Neutrophil (primary cell): Measurements from ENCODE around the gene NHS.

Experiments
- H3K27ac ChIP-seq: fragments of 200-600 bp; sonication (generic); 2 replicates; pipeline ENCODE4 v1.5.1; 2016; ENCODE audit warnings: mild to moderate bottlenecking, moderate library complexity
- H3K27me3 ChIP-seq: fragments of 200-600 bp; sonication (generic); 2 replicates; pipeline ENCODE4 v1.6.0; 2016; ENCODE audit warnings: mild to moderate bottlenecking
- H3K36me3 ChIP-seq: fragments of 200-600 bp; sonication (generic); 2 replicates; pipeline ENCODE4 v1.5.1; 2017
- H3K4me1 ChIP-seq, 2 experiments: fragments of 200-600 bp in 1 of 2; sonication (generic) in 1 of 2; 1 replicate in 1 of 2; 2 replicates in 1 of 2; pipeline versions ENCODE4 v1.5.1 to v1.6.1; 2013 to 2016; ENCODE audit warnings: low read depth in 1 of 2, low read length in 1 of 2, mild to moderate bottlenecking in 1 of 2, moderate library complexity in 1 of 2; ENCODE audit not compliant: control insufficient read depth in 1 of 2, insufficient read depth in 1 of 2
- H3K4me3 ChIP-seq, 2 experiments: fragments of 200-600 bp in 1 of 2; sonication (generic) in 1 of 2; 1 replicate in 1 of 2; 2 replicates in 1 of 2; pipeline ENCODE4 v1.5.1; 2013 to 2016; ENCODE audit warnings: low read depth in 1 of 2, low read length in 1 of 2, mild to moderate bottlenecking in 1 of 2, moderate library complexity in 1 of 2
- H3K9me3 ChIP-seq: fragments of 200-600 bp; sonication (generic); 2 replicates; pipeline ENCODE4 v1.5.1; 2016
- TF ChIP-seq, protein P1 (sequence below): fragments of 200-600 bp; sonication (generic); IDR thresholded peaks from 2 replicates; pipeline ENCODE4 v1.5.1; 2016; ENCODE audit warnings: antibody characterized with exemption

NHS gene

DNA sequence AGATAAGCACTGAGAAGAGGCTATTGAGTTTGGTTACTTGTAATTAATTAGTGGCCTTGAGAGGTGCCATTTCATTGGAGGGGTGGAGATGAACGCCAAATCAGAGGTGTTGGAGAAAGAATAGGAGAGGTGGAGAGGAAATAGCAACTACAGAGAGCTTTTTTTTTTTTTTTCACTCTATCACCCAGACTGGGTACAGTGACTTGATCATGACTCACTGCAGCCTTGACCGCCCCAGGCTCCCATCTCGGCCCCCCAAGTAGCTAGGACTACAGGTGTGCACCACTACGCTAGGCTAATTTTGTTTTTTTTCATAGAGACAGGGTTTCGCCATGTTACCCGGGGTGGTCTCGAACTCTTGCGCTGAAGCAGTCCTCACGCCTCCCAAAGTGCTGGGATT, 5.2 kb downstream of the NHS start:
- Histone ChIP-seq H3K27ac (no peak overlapping the region), H3K27me3 (peaks cover 48% of the 10 kb centered on the region), H3K4me1 (no peaks in the 10 kb centered on the region), H3K36me3 (no peaks in the 10 kb centered on the region), H3K9me3 (no peaks in the 10 kb centered on the region), H3K4me3 (no peak overlapping the region)
- TF ChIP-seq, protein P1, sequence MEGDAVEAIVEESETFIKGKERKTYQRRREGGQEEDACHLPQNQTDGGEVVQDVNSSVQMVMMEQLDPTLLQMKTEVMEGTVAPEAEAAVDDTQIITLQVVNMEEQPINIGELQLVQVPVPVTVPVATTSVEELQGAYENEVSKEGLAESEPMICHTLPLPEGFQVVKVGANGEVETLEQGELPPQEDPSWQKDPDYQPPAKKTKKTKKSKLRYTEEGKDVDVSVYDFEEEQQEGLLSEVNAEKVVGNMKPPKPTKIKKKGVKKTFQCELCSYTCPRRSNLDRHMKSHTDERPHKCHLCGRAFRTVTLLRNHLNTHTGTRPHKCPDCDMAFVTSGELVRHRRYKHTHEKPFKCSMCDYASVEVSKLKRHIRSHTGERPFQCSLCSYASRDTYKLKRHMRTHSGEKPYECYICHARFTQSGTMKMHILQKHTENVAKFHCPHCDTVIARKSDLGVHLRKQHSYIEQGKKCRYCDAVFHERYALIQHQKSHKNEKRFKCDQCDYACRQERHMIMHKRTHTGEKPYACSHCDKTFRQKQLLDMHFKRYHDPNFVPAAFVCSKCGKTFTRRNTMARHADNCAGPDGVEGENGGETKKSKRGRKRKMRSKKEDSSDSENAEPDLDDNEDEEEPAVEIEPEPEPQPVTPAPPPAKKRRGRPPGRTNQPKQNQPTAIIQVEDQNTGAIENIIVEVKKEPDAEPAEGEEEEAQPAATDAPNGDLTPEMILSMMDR: no peak

DNA sequence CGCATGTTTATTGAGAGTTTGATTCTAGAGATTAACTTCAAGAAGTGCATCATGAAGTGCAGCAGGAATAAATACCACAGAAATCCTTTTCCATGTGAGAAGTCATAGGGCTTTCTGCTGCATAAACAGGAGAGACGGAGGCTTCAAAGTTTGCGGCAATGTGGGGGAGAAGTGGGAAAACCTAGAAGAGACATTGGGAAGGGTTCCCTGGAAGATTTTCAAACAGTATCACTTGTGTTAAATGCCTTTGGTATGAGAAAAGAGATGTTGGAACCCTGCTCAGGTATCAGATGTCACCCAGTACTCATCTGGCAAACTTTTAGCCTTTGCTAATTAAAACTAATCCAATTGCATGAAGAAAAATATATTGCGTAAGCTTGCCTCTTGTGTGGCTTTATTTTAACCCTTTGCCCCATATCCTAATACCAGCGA, 15.4 kb downstream of the NHS start:
- Histone ChIP-seq H3K4me3 (no peak overlapping the region), H3K27me3 (no peaks in the 10 kb centered on the region), H3K27ac (no peak overlapping the region), H3K9me3 (no peaks in the 10 kb centered on the region), H3K4me1 (no peaks in the 10 kb centered on the region), H3K36me3 (no peaks in the 10 kb centered on the region)
- TF ChIP-seq, protein P1: no peak

DNA sequence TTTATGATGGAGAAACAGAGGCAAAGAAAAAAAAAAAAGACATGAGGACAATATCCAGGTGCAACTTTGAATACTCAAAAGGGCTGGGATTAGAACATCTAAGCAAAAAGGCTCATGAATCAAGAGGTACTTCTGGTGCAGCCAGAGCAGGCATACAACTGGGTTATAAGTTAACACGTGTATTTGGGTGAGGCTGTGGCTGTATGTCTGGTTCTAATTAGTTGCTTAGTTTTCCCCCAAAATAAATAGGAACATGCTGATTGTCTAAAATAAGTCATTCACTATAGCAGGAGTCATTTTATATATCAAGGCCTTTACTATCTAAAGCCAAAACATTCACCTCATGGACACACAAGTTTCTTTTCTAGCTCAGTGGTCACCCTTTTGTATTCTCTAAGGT, 20.2 kb downstream of the NHS start:
- Histone ChIP-seq H3K4me1 (no peaks in the 10 kb centered on the region), H3K27ac (no peak overlapping the region), H3K4me3 (no peak overlapping the region), H3K27me3 (no peaks in the 10 kb centered on the region), H3K36me3 (no peaks in the 10 kb centered on the region), H3K9me3 (no peaks in the 10 kb centered on the region)
- TF ChIP-seq, protein P1: no peak

DNA sequence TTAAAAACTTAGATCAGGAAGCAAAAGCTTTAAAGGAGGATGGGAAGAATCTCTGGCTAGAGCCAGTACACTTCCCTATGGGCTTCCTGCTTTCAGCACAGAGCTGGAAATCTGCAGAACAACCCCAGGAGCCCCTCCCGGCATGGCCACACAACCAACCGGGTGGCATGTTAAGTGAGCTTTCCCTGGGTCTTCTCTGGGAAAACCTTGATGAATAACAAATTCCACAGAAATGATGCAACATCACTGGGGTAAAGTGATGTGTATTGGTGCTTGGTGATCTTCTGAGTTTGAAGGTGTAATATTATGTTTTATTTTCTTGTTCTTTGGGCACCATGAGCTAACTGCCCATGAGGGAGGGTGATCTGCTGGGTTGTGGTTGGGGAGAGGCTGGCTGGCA, 22.1 kb downstream of the NHS start:
- TF ChIP-seq, protein P1: no peak
- Histone ChIP-seq H3K9me3 (no peaks in the 10 kb centered on the region), H3K4me1 (no peaks in the 10 kb centered on the region), H3K27ac (no peak overlapping the region), H3K27me3 (no peaks in the 10 kb centered on the region), H3K4me3 (no peak overlapping the region), H3K36me3 (no peaks in the 10 kb centered on the region)

DNA sequence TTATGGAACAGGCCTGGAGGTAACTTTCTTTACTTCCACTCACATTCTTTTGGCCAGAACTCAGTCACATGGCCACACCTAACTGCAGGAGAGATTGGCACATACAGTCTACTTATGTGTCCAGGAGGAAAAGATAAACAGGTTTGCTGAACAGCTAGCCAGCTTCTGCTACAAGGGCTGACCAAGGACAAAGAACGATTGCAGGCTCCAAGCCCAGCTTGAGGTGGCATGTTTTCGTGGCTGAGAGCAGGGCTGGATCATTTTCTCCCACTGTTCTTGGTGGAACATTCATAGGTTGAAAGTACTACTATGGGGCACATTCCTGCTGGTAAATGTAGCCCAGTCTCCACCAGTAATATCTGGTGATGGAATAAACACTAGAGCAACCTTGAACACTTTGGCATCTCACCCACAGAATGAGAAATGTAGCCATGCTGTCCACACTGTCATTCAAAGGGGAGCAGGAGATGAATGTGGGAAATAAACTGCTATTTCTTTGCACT, 28.2 kb downstream of the NHS start:
- H3K27me3 ChIP-seq: no peaks in the 10 kb centered on the region
- H3K4me1 ChIP-seq: no peaks in the 10 kb centered on the region
- no peak overlapping the region for H3K27ac ChIP-seq
- no peak overlapping the region for H3K4me3 ChIP-seq
- no peaks in the 10 kb centered on the region for H3K36me3 ChIP-seq
- no peaks in the 10 kb centered on the region for H3K9me3 ChIP-seq
- TF ChIP-seq, protein P1: no peak

DNA sequence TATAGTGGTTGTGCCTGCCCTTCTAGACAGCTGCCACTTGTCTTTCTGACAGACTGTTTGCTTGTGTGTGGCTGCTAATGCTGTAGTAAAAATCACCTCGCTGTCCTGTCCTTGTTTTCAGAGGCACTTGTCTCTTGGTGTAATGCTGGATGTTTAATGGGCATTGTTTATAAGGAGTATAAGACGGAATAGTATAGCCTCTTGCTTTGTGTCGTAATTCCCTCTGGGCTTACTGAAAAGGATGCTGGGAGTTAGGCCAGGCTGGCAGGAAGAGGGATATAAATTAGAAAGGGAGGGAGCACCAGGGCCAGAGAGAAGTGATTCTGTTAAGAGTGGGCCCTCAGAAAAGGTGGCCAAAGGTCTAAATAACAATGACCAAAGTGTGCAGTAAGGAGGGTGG, 29.0 kb downstream of the NHS start:
- no peaks in the 10 kb centered on the region for H3K27me3 ChIP-seq
- TF ChIP-seq, protein P1: no peak
- H3K4me1 ChIP-seq: no peaks in the 10 kb centered on the region
- no peaks in the 10 kb centered on the region for H3K36me3 ChIP-seq
- H3K9me3 ChIP-seq: no peaks in the 10 kb centered on the region
- no peak overlapping the region for H3K27ac ChIP-seq
- no peak overlapping the region for H3K4me3 ChIP-seq
